Measurements from ENCODE around the gene TNFRSF8.

DNA sequence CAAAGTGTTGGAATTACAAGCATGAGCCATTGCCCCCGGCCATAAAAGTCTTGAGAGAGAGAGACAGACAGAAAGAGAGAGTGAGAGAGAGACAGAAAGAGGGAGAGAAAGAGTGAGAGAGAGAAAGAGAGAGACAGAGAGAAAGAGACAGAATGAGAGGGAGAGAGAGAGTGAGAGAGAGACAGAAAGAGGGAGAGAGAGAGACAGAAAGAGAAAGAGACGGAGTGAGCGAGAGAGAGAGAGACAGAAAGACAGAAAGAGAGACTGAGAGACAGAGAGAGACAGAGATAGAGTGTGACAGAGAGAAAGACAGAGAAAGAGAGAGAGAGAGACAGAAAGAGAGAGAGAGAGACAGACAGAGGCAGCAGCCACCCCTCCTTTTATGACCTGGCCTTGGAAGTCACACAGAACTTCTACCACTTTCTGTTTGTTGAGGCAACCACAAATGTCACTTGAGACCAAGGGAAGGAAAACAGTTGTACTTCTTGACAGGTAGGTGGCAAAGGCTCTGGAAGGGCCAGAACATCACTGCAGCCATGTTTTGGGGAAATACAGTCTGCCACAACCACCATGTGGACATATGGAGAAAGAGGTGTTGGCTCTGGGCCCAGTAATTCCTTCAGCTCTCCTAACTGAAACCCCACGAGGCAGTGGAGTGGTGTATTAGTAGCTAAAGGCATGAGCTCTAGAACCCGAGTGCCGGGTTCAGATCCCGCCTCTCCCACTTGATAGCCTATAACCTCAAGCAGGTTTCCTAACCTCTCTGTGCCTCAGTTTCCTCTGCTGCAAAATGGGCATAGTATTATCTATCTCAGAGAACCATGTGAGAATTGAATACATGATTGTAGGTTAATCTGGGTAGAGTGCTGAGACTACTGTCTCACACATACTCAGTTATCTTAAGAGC lies 50.6 kb downstream of the TNFRSF8 start:
- TF ChIP-seq, protein P1, sequence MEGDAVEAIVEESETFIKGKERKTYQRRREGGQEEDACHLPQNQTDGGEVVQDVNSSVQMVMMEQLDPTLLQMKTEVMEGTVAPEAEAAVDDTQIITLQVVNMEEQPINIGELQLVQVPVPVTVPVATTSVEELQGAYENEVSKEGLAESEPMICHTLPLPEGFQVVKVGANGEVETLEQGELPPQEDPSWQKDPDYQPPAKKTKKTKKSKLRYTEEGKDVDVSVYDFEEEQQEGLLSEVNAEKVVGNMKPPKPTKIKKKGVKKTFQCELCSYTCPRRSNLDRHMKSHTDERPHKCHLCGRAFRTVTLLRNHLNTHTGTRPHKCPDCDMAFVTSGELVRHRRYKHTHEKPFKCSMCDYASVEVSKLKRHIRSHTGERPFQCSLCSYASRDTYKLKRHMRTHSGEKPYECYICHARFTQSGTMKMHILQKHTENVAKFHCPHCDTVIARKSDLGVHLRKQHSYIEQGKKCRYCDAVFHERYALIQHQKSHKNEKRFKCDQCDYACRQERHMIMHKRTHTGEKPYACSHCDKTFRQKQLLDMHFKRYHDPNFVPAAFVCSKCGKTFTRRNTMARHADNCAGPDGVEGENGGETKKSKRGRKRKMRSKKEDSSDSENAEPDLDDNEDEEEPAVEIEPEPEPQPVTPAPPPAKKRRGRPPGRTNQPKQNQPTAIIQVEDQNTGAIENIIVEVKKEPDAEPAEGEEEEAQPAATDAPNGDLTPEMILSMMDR (IDR thresholded peaks at IDR 0.05; ENCODE audit: insufficient read depth, low read length, poor library complexity, severe bottlenecking): no peak
- TF ChIP-seq EZH2phosphoT487 (conservative IDR thresholded peaks at IDR 0.05; ENCODE audit: low read length): no peak

Data from SU-DHL-6 (cell line).